Fibroblast of lung (primary cell): Measurements from ENCODE around the gene HSD11B1L. TPM values are rescaled to one million over a fixed set of nuclear protein-coding genes. Genes with fewer than 3 reads are reported as not detected.

Source experiments
- DNase-seq, 2 donors: peaks; one replicate each; pipeline versions ENCODE4 v3.0.0 to v3.0.0-alpha.2; 2010; ENCODE audit warnings: low read depth in 2 of 2
- H2AFZ ChIP-seq: 2 replicates; pipeline ENCODE4 v1.5.1; 2012; ENCODE audit warnings: low read length, control low read depth, inconsistent platforms
- H3K27ac ChIP-seq: 2 replicates; pipeline ENCODE4 v1.5.1; 2011; ENCODE audit warnings: low read length, control low read depth; ENCODE audit not compliant: insufficient read depth
- H3K27me3 ChIP-seq: 2 replicates; pipeline ENCODE4 v1.5.1; 2011; ENCODE audit warnings: mild to moderate bottlenecking, low read length; ENCODE audit not compliant: control insufficient read depth, insufficient read depth
- H3K36me3 ChIP-seq: 2 replicates; pipeline ENCODE4 v1.5.1; 2011; ENCODE audit warnings: low read length; ENCODE audit not compliant: control insufficient read depth, insufficient read depth
- H3K4me1 ChIP-seq: 2 replicates; pipeline ENCODE4 v1.5.1; 2011; ENCODE audit warnings: low read length; ENCODE audit not compliant: control insufficient read depth, insufficient read depth; ENCODE audit errors: extremely low read depth
- H3K4me2 ChIP-seq: 2 replicates; pipeline ENCODE4 v1.5.1; 2011; ENCODE audit warnings: low read length, control low read depth; ENCODE audit not compliant: insufficient read depth; ENCODE audit errors: extremely low read depth
- H3K4me3 ChIP-seq, 4 experiments: fragments of 200-600 bp in 1 of 4; sonication (generic) in 1 of 4; replicated peaks in 1 of 4; 2 replicates each; pipeline ENCODE4 v1.5.1; 2011 to 2016; ENCODE audit warnings: low read length in 4 of 4, low read depth in 3 of 4, mild to moderate bottlenecking in 3 of 4, control low read depth in 2 of 4, inconsistent platforms in 1 of 4, mixed read lengths in 1 of 4; ENCODE audit not compliant: insufficient read depth in 1 of 4; ENCODE audit errors: control extremely low read depth in 1 of 4
- H3K79me2 ChIP-seq: 2 replicates; pipeline ENCODE4 v1.5.1; 2012; ENCODE audit warnings: mild to moderate bottlenecking, low read length, inconsistent platforms; ENCODE audit not compliant: control insufficient read depth, insufficient read depth
- H3K9ac ChIP-seq: 2 replicates; pipeline ENCODE4 v1.5.1; 2011; ENCODE audit warnings: mild to moderate bottlenecking, low read length, control low read depth; ENCODE audit not compliant: insufficient read depth
- H3K9me3 ChIP-seq: 2 replicates; pipeline ENCODE4 v1.5.1; 2012; ENCODE audit warnings: low read depth, low read length; ENCODE audit not compliant: control insufficient read depth, insufficient read depth
- H4K20me1 ChIP-seq: 2 replicates; pipeline ENCODE4 v1.5.1; 2011; ENCODE audit warnings: low read length; ENCODE audit not compliant: control insufficient read depth, insufficient read depth; ENCODE audit errors: extremely low read depth
- CTCF ChIP-seq, 2 donors: IDR thresholded peaks in 1 of 2; conservative IDR thresholded peaks in 1 of 2; 1 replicate in 1 of 2; 2 replicates in 1 of 2; pipeline ENCODE4 v1.5.1; 2011 to 2012; ENCODE audit warnings: low read length in 2 of 2, control low read depth in 1 of 2, inconsistent platforms in 1 of 2, low read depth in 1 of 2, mild to moderate bottlenecking in 1 of 2
- EZH2 ChIP-seq: IDR thresholded peaks from 2 replicates; pipeline ENCODE4 v1.5.1; 2012; ENCODE audit warnings: low read length, control low read depth, mild to moderate bottlenecking; ENCODE audit errors: missing control alignments
- polyA plus RNA-seq, 2 donors: library from polyadenylated mRNA; depleted of rRNA in 1 of 2; stranded (reverse) in 1 of 2; unstranded in 1 of 2; fragments of >200 nt; gene quantifications; 2 replicates each; pipeline ENCODE4 v1.2.1, GENCODE V29; 2011 to 2012; ENCODE audit warnings: missing spikeins in 1 of 2
- total RNA-seq: library from RNA; depleted of rRNA; stranded (reverse); fragments of >200 nt; gene quantifications from 2 replicates; pipeline ENCODE4 v1.2.1, GENCODE V29; 2014

The HSD11B1L gene
- total and polyA plus RNA-seq, 2 donors (not counting 1 experiment from before 2014, with no cell fraction given) = 5.1 to 13.0 TPM

- peaks cover 1% of the 10 kb centered on the region for H3K36me3 ChIP-seq
- peaks cover 10% of the 10 kb centered on the region for H3K79me2 ChIP-seq
- H3K9ac ChIP-seq = no peak overlapping the region
- no peak overlapping the region for H3K4me2 ChIP-seq
- TF ChIP-seq CTCF (conservative IDR thresholded peaks at IDR 0.05 in 1 of 2, IDR thresholded peaks at IDR 0.05 in 1 of 2; ENCODE audit: low read depth in 1 of 2, low read length in 2 of 2) (no peak), EZH2 (no peak)
- H4K20me1 ChIP-seq = no peaks in the 10 kb centered on the region
- no peak for DNase-seq
- H3K27ac ChIP-seq = no peak overlapping the region
- peaks cover 3% of the 10 kb centered on the region for H3K27me3 ChIP-seq
- no peak overlapping the region for H3K4me3 ChIP-seq
- no peak overlapping the region for H2AFZ ChIP-seq
- H3K4me1 ChIP-seq = peaks cover 4% of the 10 kb centered on the region
- no peaks in the 10 kb centered on the region for H3K9me3 ChIP-seq
These were observed 3.7 kb upstream of the HSD11B1L start for GRCh38 chr19:5677136-5677535.

- TF ChIP-seq CTCF (conservative IDR thresholded peaks at IDR 0.05 in 1 of 2, IDR thresholded peaks at IDR 0.05 in 1 of 2; ENCODE audit: low read depth in 1 of 2, low read length in 2 of 2) (no peak), EZH2 (no peak)
- H3K9me3 ChIP-seq = no peaks in the 10 kb centered on the region
- H3K27me3 ChIP-seq = peaks cover 3% of the 10 kb centered on the region
- H3K4me3 ChIP-seq = no peak overlapping the region
- peaks cover 4% of the 10 kb centered on the region for H3K4me1 ChIP-seq
- no peak for DNase-seq
- H2AFZ ChIP-seq = no peak overlapping the region
- H3K36me3 ChIP-seq = peaks cover 1% of the 10 kb centered on the region
- no peak overlapping the region for H3K9ac ChIP-seq
- no peaks in the 10 kb centered on the region for H4K20me1 ChIP-seq
- no peak overlapping the region for H3K4me2 ChIP-seq
- peaks cover 10% of the 10 kb centered on the region for H3K79me2 ChIP-seq
- H3K27ac ChIP-seq = no peak overlapping the region
These were observed 3.2 kb upstream of the HSD11B1L start for GRCh38 chr19:5677580-5677979.

GRCh38 chr19:5678071-5678718 is 2.6 kb upstream of the HSD11B1L start:
- H3K36me3 ChIP-seq = peaks cover 1% of the 10 kb centered on the region
- peaks cover 4% of the 10 kb centered on the region for H3K4me1 ChIP-seq
- H3K27ac ChIP-seq = no peak overlapping the region
- no peak overlapping the region for H3K4me3 ChIP-seq
- H3K9me3 ChIP-seq = no peaks in the 10 kb centered on the region
- no peak overlapping the region for H2AFZ ChIP-seq
- DNase-seq = no peak
- peaks cover 10% of the 10 kb centered on the region for H3K79me2 ChIP-seq
- no peak overlapping the region for H3K4me2 ChIP-seq
- H3K9ac ChIP-seq = no peak overlapping the region
- no peaks in the 10 kb centered on the region for H4K20me1 ChIP-seq
- TF ChIP-seq CTCF (conservative IDR thresholded peaks at IDR 0.05 in 1 of 2, IDR thresholded peaks at IDR 0.05 in 1 of 2; ENCODE audit: low read depth in 1 of 2, low read length in 2 of 2) (no peak), EZH2 (no peak)
- peaks cover 3% of the 10 kb centered on the region for H3K27me3 ChIP-seq
